Uterus (tissue), 2 donors: Measurements from ENCODE around the gene PEX16.

Experiments used
- CTCF ChIP-seq, 4 experiments: fragments of 200-600 bp in 2 of 4; fragments of 450-650 bp in 2 of 4; sonication (generic) in 2 of 4; IDR thresholded peaks; one replicate each; pipeline ENCODE4 v1.5.1; 2016 to 2019; ENCODE audit warnings: antibody characterized with exemption in 4 of 4, mild to moderate bottlenecking in 2 of 4, moderate library complexity in 1 of 4
- POLR2A ChIP-seq, 2 donors: fragments of 450-650 bp; IDR thresholded peaks; one replicate each; pipeline ENCODE4 v1.6.1; 2016; ENCODE audit warnings: antibody characterized with exemption in 2 of 2, mild to moderate bottlenecking in 1 of 2, moderate library complexity in 1 of 2

- no peak for TF ChIP-seq POLR2A (IDR thresholded peaks at IDR 0.05)
- TF ChIP-seq CTCF (IDR thresholded peaks at IDR 0.05) = no peak
These were observed 37.6 kb downstream of the PEX16 start for GRCh38 chr11:45879803-45880686.
